HG03575 (cell line): ENCODE data around the gene UNC13D.

Experiments used
- ATAC-seq: cut with Tn5 transposase; IDR thresholded peaks from one replicate; pipeline ENCODE4 v1.9.1; 2021; ENCODE audit not compliant: unreplicated experiment, insufficient number of reproducible peaks, low FRiP score; ENCODE audit errors: extremely low read depth

The UNC13D gene

GRCh38 chr17:75825149-75825552 lies 19.1 kb downstream of the UNC13D start:
- no peak for ATAC-seq

DNA sequence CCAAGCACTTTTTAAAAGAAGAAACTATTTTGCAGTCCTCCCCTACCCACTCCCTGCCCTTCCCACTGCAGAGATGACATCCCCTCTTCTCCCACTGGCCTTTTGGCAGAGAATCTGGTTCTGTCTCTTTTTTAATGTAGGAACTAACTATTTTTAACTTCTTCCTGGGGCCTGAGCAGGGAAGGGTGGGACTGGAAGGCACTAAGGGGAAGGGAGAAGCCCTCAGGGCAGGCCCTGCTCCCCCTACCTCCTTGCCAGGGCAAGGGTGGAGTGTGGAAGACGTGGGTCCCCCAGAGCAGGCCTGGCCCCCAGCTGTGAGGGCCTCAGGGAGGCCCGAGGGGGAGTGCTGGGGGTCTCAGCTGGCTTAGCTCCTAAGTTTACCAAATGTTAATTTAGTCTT lies 19.5 kb downstream of the UNC13D start:
- no peak for ATAC-seq

DNA sequence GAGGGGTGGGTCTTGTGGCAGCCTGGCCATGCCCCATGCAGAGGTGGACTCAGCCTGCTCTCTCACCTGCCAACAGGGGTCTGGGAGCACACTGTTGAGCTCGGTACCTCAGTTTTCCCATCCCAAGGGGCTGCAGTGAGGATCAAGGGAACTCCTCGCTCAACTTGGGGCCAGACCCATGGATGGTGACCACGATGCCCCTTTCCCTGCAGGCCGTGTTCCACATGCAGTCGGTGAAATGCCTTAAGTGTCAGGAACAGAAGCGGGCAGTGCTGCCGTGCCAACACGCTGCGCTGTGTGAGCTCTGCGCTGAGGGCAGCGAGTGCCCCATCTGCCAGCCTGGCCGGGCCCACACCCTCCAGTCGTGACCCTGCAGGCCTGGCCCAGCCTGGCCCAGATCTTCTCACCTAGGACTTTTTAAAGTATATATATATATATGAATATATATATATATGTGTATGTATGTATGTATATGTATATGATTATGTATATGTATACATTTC lies 20.1 kb downstream of the UNC13D start:
- no peak for ATAC-seq

GRCh38 chr17:75823257-75824041 lies 20.8 kb downstream of the UNC13D start:
- no peak for ATAC-seq

DNA sequence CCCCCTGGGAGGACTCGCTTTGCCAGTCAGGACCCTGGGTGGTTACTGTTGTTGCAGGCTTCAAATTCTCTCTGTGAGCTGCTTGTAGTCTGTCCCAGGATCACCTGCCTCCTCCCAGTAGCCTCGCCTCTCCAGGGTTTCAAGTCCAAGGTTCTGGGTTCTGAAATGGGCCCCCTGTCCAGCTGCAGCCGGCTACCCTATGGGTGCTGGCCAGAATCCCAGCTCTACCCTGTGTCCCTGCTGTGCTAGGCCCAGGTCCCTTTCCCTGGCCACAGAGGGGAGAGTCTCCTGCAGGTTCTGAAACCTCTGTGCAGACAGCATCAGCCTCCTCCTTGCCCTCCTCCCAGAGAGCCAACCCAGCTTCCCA lies 21.4 kb downstream of the UNC13D start:
- no peak for ATAC-seq

GRCh38 chr17:75822119-75822799 lies 21.9 kb downstream of the UNC13D start:
- ATAC-seq: no peak

DNA sequence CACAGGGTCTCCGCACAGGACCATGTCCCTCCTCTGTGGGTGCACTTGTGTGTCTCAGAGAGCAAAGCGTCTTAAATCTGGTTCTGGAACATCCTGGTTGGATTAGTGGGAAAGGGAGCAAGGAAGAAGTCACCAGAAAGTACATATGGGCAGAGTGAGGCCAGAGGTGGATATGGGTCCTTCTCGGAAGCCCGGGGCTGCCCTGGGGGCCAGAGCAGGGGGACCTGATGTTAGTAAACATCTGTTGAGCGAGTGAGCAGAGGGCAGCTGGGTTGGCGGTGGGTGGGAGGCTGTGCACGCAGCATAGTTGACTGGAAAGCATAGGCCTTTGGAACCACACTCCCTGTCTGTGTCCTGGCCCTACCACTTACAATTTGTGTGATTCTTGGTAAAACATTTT lies 22.7 kb downstream of the UNC13D start:
- no peak for ATAC-seq

- ATAC-seq: no peak
These were observed 23.8 kb downstream of the UNC13D start for GRCh38 chr17:75820094-75821080.

- ATAC-seq: no peak
These were observed 24.5 kb downstream of the UNC13D start for GRCh38 chr17:75819678-75820077.

- ATAC-seq: no peak
These were observed 25.1 kb downstream of the UNC13D start for GRCh38 chr17:75819116-75819515.

GRCh38 chr17:75818326-75818885 lies 25.8 kb downstream of the UNC13D start:
- ATAC-seq: no peak

GRCh38 chr17:75817571-75817970 lies 26.6 kb downstream of the UNC13D start:
- ATAC-seq: no peak

DNA sequence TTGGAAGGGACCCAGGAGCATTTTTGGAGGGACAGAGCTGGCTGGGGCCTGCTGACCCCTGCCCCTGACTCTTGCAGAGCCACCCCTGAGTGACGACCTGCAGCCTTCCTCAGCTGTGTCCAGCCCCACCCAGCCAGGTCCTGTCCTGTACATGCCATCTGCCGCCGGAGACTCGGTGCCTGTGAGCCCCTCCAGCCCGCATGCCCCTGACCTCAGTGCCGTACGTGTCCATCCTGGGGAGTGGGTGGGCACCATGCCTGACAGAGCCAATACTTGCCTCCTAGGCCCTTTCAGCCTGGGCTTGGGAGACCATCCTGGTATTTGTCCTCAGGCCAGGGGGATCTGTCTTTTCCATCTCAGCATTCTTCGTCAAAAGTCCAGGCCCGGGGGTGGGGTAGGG lies 27.5 kb downstream of the UNC13D start:
- ATAC-seq: no peak

DNA sequence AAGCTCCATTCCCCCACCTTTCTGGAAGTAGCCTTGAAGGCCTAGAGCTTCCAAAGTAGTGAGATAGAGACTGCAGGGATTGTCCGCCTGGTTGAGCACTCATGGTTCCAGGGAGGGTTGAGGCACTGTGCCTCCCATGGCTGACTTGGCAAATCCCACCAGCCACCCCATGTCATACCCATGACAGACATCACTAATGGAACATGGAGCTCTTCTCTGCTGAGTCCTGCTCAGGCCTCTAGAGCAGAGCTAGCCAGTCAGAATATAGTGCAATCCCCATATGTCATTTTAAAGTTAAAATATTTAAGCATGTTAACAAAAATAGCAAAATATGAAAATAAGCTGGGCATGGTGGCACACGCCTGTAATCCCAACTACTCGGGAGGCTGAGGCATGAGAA lies 28.8 kb downstream of the UNC13D start:
- no peak for ATAC-seq

- no peak for ATAC-seq
These were observed 29.3 kb downstream of the UNC13D start for GRCh38 chr17:75814900-75815373.

DNA sequence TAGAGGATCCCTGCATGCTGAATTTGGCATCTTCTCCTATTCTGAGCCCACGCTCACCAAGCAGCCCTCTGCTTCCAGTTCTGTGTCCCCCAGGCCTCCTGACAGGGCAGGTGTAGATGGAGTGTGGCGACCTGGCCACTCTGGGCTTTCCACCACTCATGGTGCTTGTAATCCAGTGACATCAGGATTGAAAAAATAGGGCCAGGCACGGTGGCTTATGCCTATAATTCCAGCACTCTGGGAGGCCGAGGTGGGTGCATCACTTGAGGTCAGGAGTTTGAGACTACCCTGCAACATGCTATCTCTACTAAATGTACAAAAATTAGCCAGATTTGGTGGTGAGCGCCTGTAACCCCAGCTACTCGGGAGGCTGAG lies 30.2 kb downstream of the UNC13D start:
- ATAC-seq: no peak

DNA sequence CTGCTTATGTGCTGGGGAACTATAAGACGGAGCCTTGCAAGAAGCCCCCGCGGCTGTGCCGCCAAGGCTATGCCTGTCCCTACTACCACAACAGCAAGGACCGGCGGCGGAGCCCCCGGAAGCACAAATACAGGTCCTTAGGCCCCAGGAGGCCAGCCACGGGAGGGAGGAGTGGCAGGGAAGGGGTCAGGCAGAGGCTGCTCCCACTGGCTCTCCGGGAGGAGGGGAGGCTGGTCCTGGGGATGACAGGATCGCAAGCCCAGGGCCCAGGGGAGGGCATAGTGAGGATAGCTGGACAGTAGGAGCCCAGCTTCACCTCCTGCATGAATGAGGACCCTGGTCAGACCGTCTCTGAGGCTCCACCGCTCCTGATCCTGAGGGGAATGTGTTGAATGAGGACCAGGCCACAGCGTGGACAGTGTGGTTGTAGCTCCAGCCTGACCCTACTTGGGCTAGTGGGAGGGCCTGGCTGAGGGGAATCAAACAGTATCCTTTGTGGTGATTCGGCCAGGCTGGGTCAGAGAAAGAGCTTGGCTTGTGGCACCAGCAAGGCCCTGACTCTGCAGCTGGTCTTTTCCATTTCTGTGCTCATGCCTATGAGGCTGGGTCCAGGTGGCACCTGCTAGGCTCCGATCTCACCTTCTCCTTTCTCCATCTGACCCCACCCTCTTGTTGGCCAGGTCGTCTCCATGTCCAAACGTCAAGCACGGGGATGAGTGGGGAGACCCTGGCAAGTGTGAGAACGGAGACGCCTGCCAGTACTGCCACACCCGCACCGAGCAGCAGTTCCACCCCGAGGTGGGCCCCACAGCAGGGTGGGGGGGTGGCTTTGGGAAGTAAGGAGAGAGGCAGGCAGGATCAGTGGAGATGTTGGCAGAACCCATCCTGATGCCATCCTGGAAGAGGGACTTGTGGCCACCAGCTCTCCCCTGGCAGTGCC lies 30.9 kb downstream of the UNC13D start:
- ATAC-seq: no peak
